ENCODE measurements around the gene PURA. TPM values are rescaled to one million over a fixed set of nuclear protein-coding genes. Genes with fewer than 3 reads are reported as not detected.

The PURA gene
- total and polyA plus RNA-seq, 2 of the 13 experiments (the other 11 are each of a cell fraction or from before 2014, with no cell fraction given), result 2.0 to 5.0 TPM

DNA sequence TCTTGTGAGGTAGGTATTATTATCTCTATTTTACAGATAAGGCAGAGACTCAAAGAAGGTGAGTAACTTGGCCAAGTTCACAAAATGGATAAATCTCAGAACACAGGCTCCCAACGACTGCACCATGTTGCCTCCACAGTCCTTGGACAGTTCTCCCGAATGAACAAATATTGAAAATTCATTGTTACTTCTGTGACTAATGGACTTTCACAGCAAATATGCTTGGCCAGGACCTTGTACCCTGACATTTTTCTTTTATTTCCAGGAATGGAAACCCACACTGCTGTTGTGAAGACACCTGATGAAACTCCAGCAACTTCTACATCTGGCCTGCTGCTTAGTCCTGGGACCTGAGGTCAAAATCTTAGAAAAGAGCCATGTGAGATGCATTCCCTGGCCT lies 58.6 kb downstream of the PURA start (continued):
- TF ChIP-seq PRDM10 (CRISPR knock-in tag; IDR thresholded peaks at IDR 0.05; ENCODE audit: low read depth) (peak; percentile 24; the same call in 1 of the 2 replicates), ZFP91 (CRISPR knock-in tag; IDR thresholded peaks at IDR 0.05; ENCODE audit: borderline replicate concordance) (no peak), ZMYM4 (CRISPR knock-in tag; IDR thresholded peaks at IDR 0.05) (no peak), TEAD3 (CRISPR knock-in tag; optimal IDR thresholded peaks at IDR 0.05; ENCODE audit: borderline replicate concordance) (peak; percentile 11), MIXL1 (CRISPR knock-in tag; IDR thresholded peaks at IDR 0.05) (peak; percentile 50; the same call in 1 of the 2 replicates), BCL6 (CRISPR knock-in tag; IDR thresholded peaks at IDR 0.05) (peak; percentile 96), CBX2 (IDR thresholded peaks at IDR 0.05; ENCODE audit: low read depth, low read length) (no peak), CBX2 (CRISPR knock-in tag; IDR thresholded peaks at IDR 0.05; ENCODE audit: low read depth) (no peak), HNF4G (IDR thresholded peaks at IDR 0.05; ENCODE audit: borderline replicate concordance, low read depth, low read length) (peak; percentile 42; the same call in 1 of the 2 replicates), HNF4G (CRISPR knock-in tag; IDR thresholded peaks at IDR 0.05; ENCODE audit: borderline replicate concordance, low read depth) (no peak), PAXIP1 (CRISPR knock-in tag; conservative IDR thresholded peaks at IDR 0.05) (peak; percentile 69), ZFY (CRISPR knock-in tag; IDR thresholded peaks at IDR 0.05) (no peak), SAP130 (CRISPR knock-in tag; IDR thresholded peaks at IDR 0.05; ENCODE audit: low read depth) (peak; percentile 59), FOXA1 (IDR thresholded peaks at IDR 0.05) (0 out of 2 replicates have a peak, but pooled peaks have one; percentile 13), FOXA1 (CRISPR knock-in tag; IDR thresholded peaks at IDR 0.05) (0 out of 2 replicates have a peak, but pooled peaks have one; percentile 9), SP2 (CRISPR knock-in tag; IDR thresholded peaks at IDR 0.05) (no peak), ZNF282 (IDR thresholded peaks at IDR 0.05; ENCODE audit: partially characterized antibody) (no peak), PITX1 (CRISPR knock-in tag; IDR thresholded peaks at IDR 0.05) (no peak), REPIN1 (CRISPR knock-in tag; IDR thresholded peaks at IDR 0.05; ENCODE audit: borderline replicate concordance, low read depth) (peak; percentile 35; the same call in 1 of the 2 replicates), GTF2F1 (IDR thresholded peaks at IDR 0.05; ENCODE audit: low read length) (no peak), ZNF263 (CRISPR knock-in tag; IDR thresholded peaks at IDR 0.05) (no peak)
- TF ChIP-seq, protein P1, sequence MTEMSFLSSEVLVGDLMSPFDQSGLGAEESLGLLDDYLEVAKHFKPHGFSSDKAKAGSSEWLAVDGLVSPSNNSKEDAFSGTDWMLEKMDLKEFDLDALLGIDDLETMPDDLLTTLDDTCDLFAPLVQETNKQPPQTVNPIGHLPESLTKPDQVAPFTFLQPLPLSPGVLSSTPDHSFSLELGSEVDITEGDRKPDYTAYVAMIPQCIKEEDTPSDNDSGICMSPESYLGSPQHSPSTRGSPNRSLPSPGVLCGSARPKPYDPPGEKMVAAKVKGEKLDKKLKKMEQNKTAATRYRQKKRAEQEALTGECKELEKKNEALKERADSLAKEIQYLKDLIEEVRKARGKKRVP (CRISPR knock-in tag; IDR thresholded peaks at IDR 0.05), result peak in 1 of 2 experiments; percentile 45; a peak in 1 of 4 replicates
